Measurements from ENCODE around the gene BIVM. TPM values are rescaled to one million over a fixed set of nuclear protein-coding genes. Genes with fewer than 3 reads are reported as not detected.
"Not testable (repeated sequence)": the region's sequence is repeated elsewhere in the genome, so short reads cannot be mapped to it uniquely, and the experiment has no call there.

Gene BIVM
- total RNA-seq, result 16.2 TPM

- peak in 2 of 3 donors; percentile 84 to 89 for DNase-seq (ENCODE audit: low read depth in 2 of 3, low spot score in 2 of 3)
These were observed at the start of gene BIVM, which contains the start of gene POGLUT2 for GRCh38 chr13:102798581-102799425. Gene BIVM, plus strand, starts transcription at chr13:102799119. Its CDS starts 8,149 bp downstream, at chr13:102807268. Gene POGLUT2, minus strand, starts transcription at chr13:102798976. Its CDS starts 306 bp downstream, at chr13:102798670.

GRCh38 chr13:102751886-102752285, 47.0 kb upstream of the BIVM start:
- no peak for DNase-seq (ENCODE audit: low read depth in 2 of 3, low spot score in 2 of 3)

- no peak for DNase-seq (ENCODE audit: low read depth in 2 of 3, low spot score in 2 of 3)
These were observed 41.9 kb upstream of the BIVM start for GRCh38 chr13:102757006-102757405.

- DNase-seq (ENCODE audit: low read depth in 2 of 3, low spot score in 2 of 3), result no peak
These were observed 40.1 kb upstream of the BIVM start for GRCh38 chr13:102758842-102759241.

GRCh38 chr13:102761071-102761470, 37.8 kb upstream of the BIVM start:
- DNase-seq (ENCODE audit: low read depth in 2 of 3, low spot score in 2 of 3), result no peak

- DNase-seq (ENCODE audit: low read depth in 2 of 3, low spot score in 2 of 3), result no peak
These were observed 35.2 kb upstream of the BIVM start for GRCh38 chr13:102763741-102764140.

GRCh38 chr13:102768909-102769308, 30.0 kb upstream of the BIVM start:
- no peak for DNase-seq (ENCODE audit: low read depth in 2 of 3, low spot score in 2 of 3)

- DNase-seq (ENCODE audit: low read depth in 2 of 3, low spot score in 2 of 3), result peak in 1 of 3 donors; percentile 34
These were observed 29.2 kb upstream of the BIVM start for GRCh38 chr13:102769679-102770078.

GRCh38 chr13:102770435-102770834, 28.5 kb upstream of the BIVM start:
- no peak for DNase-seq (ENCODE audit: low read depth in 2 of 3, low spot score in 2 of 3)

- peak in 1 of 3 donors; percentile 5 for DNase-seq (ENCODE audit: low read depth in 2 of 3, low spot score in 2 of 3)
These were observed 27.4 kb upstream of the BIVM start for GRCh38 chr13:102771298-102772041.

- no peak for DNase-seq (ENCODE audit: low read depth in 2 of 3, low spot score in 2 of 3)
These were observed 26.9 kb upstream of the BIVM start for GRCh38 chr13:102772042-102772425.

GRCh38 chr13:102773441-102774213, 25.3 kb upstream of the BIVM start, which contains the start of gene TEX30:
Gene TEX30, minus strand, starts transcription at chr13:102773786. Its CDS starts 3,760 bp downstream, at chr13:102770026.
- peak; percentile 82 to 89 (median 86) for DNase-seq (ENCODE audit: low read depth in 2 of 3, low spot score in 2 of 3)

- DNase-seq (ENCODE audit: low read depth in 2 of 3, low spot score in 2 of 3), result no peak
These were observed 24.7 kb upstream of the BIVM start for GRCh38 chr13:102774214-102774568.

GRCh38 chr13:102774591-102775520, 24.1 kb upstream of the BIVM start:
- peak in 1 of 3 donors; percentile 47 for DNase-seq (ENCODE audit: low read depth in 2 of 3, low spot score in 2 of 3)

GRCh38 chr13:102776271-102776670, 22.6 kb upstream of the BIVM start:
- no peak for DNase-seq (ENCODE audit: low read depth in 2 of 3, low spot score in 2 of 3)

- DNase-seq (ENCODE audit: low read depth in 2 of 3, low spot score in 2 of 3), result no peak
These were observed 21.2 kb upstream of the BIVM start for GRCh38 chr13:102777736-102778135.

- DNase-seq (ENCODE audit: low read depth in 2 of 3, low spot score in 2 of 3), result peak in 2 of 3 donors; percentile 79 to 91
These were observed 19.3 kb upstream of the BIVM start for GRCh38 chr13:102779436-102780159.

GRCh38 chr13:102780656-102781055, 18.3 kb upstream of the BIVM start:
- DNase-seq (ENCODE audit: low read depth in 2 of 3, low spot score in 2 of 3), result not testable (repeated sequence)

GRCh38 chr13:102781591-102781990, 17.3 kb upstream of the BIVM start:
- no peak for DNase-seq (ENCODE audit: low read depth in 2 of 3, low spot score in 2 of 3)
